Measurements from ENCODE around the gene PTPRG. TPM values are rescaled to one million over a fixed set of nuclear protein-coding genes. Genes with fewer than 3 reads are reported as not detected.

PTPRG gene
- total RNA-seq, 1 donor = 148 TPM

DNA sequence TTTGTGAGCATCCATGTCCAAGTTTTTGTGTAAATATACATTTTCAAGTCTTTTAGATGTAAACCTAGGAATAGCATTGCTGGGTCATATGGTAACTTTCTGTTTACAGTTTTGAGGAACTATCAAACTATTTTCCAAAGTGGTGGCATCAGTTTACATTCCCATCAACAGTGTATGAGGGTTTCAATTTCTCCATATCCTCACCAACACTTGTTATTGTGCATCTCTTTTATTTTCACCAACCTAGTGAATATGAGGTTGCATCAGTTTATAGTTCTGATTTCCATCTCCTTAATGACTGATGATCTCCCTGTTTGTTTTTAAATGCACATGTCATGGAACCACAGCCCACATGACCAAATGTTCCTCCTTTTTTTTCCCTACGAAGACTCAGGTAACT lies 610.8 kb downstream of the PTPRG start:
- Histone ChIP-seq H3K4me3 (ENCODE audit: insufficient read depth, low read length) (no peak overlapping the region), H3K27me3 (ENCODE audit: insufficient read depth, low read length) (no peaks in the 10 kb centered on the region), H3K79me2 (ENCODE audit: insufficient read depth, low read length) (no peaks in the 10 kb centered on the region), H3K27ac (ENCODE audit: low read depth, low read length) (no peak overlapping the region), H3K9me3 (ENCODE audit: low read depth, low read length) (no peaks in the 10 kb centered on the region), H2AFZ (ENCODE audit: low read length) (no peak overlapping the region), H3K4me2 (ENCODE audit: insufficient read depth, low read length) (no peak overlapping the region), H3K4me1 (ENCODE audit: insufficient read depth, low read length) (peaks cover 28% of the 10 kb centered on the region), H3K36me3 (ENCODE audit: insufficient read depth, low read length) (no peaks in the 10 kb centered on the region), H4K20me1 (ENCODE audit: insufficient read depth, low read length) (no peaks in the 10 kb centered on the region)
- DNase-seq (ENCODE audit: insufficient read length, low spot score, missing footprints) = no peak
- TF ChIP-seq, protein P1, sequence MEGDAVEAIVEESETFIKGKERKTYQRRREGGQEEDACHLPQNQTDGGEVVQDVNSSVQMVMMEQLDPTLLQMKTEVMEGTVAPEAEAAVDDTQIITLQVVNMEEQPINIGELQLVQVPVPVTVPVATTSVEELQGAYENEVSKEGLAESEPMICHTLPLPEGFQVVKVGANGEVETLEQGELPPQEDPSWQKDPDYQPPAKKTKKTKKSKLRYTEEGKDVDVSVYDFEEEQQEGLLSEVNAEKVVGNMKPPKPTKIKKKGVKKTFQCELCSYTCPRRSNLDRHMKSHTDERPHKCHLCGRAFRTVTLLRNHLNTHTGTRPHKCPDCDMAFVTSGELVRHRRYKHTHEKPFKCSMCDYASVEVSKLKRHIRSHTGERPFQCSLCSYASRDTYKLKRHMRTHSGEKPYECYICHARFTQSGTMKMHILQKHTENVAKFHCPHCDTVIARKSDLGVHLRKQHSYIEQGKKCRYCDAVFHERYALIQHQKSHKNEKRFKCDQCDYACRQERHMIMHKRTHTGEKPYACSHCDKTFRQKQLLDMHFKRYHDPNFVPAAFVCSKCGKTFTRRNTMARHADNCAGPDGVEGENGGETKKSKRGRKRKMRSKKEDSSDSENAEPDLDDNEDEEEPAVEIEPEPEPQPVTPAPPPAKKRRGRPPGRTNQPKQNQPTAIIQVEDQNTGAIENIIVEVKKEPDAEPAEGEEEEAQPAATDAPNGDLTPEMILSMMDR (IDR thresholded peaks at IDR 0.05; ENCODE audit: extremely low read depth, low read depth, low read length) = no peak

- Histone ChIP-seq H3K4me3 (ENCODE audit: insufficient read depth, low read length) (no peak overlapping the region), H3K4me2 (ENCODE audit: insufficient read depth, low read length) (no peak overlapping the region), H3K79me2 (ENCODE audit: insufficient read depth, low read length) (no peaks in the 10 kb centered on the region), H4K20me1 (ENCODE audit: insufficient read depth, low read length) (no peaks in the 10 kb centered on the region), H2AFZ (ENCODE audit: low read length) (no peak overlapping the region), H3K9me3 (ENCODE audit: low read depth, low read length) (no peaks in the 10 kb centered on the region), H3K27me3 (ENCODE audit: insufficient read depth, low read length) (no peaks in the 10 kb centered on the region), H3K4me1 (ENCODE audit: insufficient read depth, low read length) (peaks cover 21% of the 10 kb centered on the region), H3K36me3 (ENCODE audit: insufficient read depth, low read length) (no peaks in the 10 kb centered on the region), H3K27ac (ENCODE audit: low read depth, low read length) (no peak overlapping the region)
- TF ChIP-seq, protein P1 (IDR thresholded peaks at IDR 0.05; ENCODE audit: extremely low read depth, low read depth, low read length) = no peak
- DNase-seq (ENCODE audit: insufficient read length, low spot score, missing footprints) = no peak
Measured at GRCh38 chr3:62173939-62174515, 612.7 kb downstream of the PTPRG start.

DNA sequence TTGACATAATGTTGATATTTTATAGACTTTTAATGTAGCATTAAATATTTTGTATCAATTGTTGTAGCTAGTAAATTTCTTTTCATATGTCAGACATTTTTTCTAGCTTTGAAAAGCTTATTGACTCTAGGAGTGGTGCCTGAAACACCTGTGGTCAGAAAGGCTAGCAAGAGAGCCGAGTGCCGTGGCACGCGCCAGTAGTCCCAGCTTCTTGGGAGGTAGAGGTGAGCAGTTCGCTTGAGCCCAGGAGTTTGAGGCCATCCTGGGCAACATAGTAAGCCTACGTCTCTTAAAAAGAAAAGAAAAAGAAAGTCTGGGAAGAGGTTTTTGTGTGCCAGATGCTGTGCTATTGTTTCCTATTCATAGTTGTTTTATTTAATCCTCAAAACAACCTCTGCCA lies 613.8 kb downstream of the PTPRG start:
- no peak overlapping the region for H3K4me3 ChIP-seq (ENCODE audit: insufficient read depth, low read length)
- peaks cover 10% of the 10 kb centered on the region for H3K4me1 ChIP-seq (ENCODE audit: insufficient read depth, low read length)
- no peaks in the 10 kb centered on the region for H3K36me3 ChIP-seq (ENCODE audit: insufficient read depth, low read length)
- H2AFZ ChIP-seq (ENCODE audit: low read length) = no peak overlapping the region
- no peaks in the 10 kb centered on the region for H3K9me3 ChIP-seq (ENCODE audit: low read depth, low read length)
- TF ChIP-seq, protein P1 (IDR thresholded peaks at IDR 0.05; ENCODE audit: extremely low read depth, low read depth, low read length) = no peak
- no peaks in the 10 kb centered on the region for H3K27me3 ChIP-seq (ENCODE audit: insufficient read depth, low read length)
- no peak overlapping the region for H3K27ac ChIP-seq (ENCODE audit: low read depth, low read length)
- no peaks in the 10 kb centered on the region for H4K20me1 ChIP-seq (ENCODE audit: insufficient read depth, low read length)
- H3K4me2 ChIP-seq (ENCODE audit: insufficient read depth, low read length) = no peak overlapping the region
- DNase-seq (ENCODE audit: insufficient read length, low spot score, missing footprints) = no peak
- no peaks in the 10 kb centered on the region for H3K79me2 ChIP-seq (ENCODE audit: insufficient read depth, low read length)

DNA sequence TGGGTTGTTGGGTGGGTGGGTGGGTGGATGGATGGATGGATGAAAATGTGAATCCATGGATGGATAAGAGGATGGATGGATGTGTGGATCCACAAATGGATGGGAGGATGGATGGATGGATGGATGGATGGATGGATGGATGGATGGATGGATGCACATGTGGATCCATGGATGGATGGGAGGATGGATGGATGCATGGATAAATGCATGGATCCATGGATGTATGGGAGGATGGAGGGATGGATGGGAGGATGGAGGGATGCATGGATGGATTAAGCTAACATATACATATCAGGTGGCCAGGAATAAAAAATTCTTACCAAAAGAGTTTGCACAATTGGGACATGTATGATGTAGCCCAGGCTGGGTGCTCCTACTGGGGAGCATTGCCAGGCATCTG lies 616.7 kb downstream of the PTPRG start:
- Histone ChIP-seq H3K4me1 (ENCODE audit: insufficient read depth, low read length) (no peaks in the 10 kb centered on the region), H3K4me2 (ENCODE audit: insufficient read depth, low read length) (no peak overlapping the region), H3K27me3 (ENCODE audit: insufficient read depth, low read length) (no peaks in the 10 kb centered on the region), H3K79me2 (ENCODE audit: insufficient read depth, low read length) (no peaks in the 10 kb centered on the region), H4K20me1 (ENCODE audit: insufficient read depth, low read length) (no peaks in the 10 kb centered on the region), H3K9me3 (ENCODE audit: low read depth, low read length) (no peaks in the 10 kb centered on the region), H3K4me3 (ENCODE audit: insufficient read depth, low read length) (no peak overlapping the region), H3K27ac (ENCODE audit: low read depth, low read length) (no peak overlapping the region), H2AFZ (ENCODE audit: low read length) (no peak overlapping the region), H3K36me3 (ENCODE audit: insufficient read depth, low read length) (no peaks in the 10 kb centered on the region)
- no peak for DNase-seq (ENCODE audit: insufficient read length, low spot score, missing footprints)
- TF ChIP-seq, protein P1 (IDR thresholded peaks at IDR 0.05; ENCODE audit: extremely low read depth, low read depth, low read length) = no peak

Data from osteoblast (primary cell).